K562 (cell line): ENCODE data around the gene CACNA2D3. TPM values are rescaled to one million over a fixed set of nuclear protein-coding genes. Genes with fewer than 3 reads are reported as not detected.

Experiments
- HDAC6 ChIP-seq: IDR thresholded peaks from 2 replicates; pipeline ENCODE4 v1.6.1; 2012; ENCODE audit warnings: low read depth, mild to moderate bottlenecking, control low read depth, inconsistent platforms, low read length, moderate library complexity
- ZBTB40 ChIP-seq, 2 experiments: fragments of 450-650 bp in 1 of 2; sonication (generic) in 1 of 2; formaldehyde crosslinking in 1 of 2; IDR thresholded peaks; 2 replicates each; pipeline versions ENCODE4 v1.7.1 to v1.9.0; 2016 to 2022; ENCODE audit warnings: inconsistent platforms in 1 of 2, mild to moderate bottlenecking in 1 of 2, missing genetic modification reagents in 1 of 2
- polyA plus RNA-seq, 8 experiments: library from polyadenylated mRNA; depleted of rRNA in 4 of 8; stranded (reverse) in 5 of 8; unstranded in 3 of 8; fragments of >200 nt; fragmentation: Nextera tagmentation in 2 of 8; fragmentation: Illumina TruSeq in 1 of 8; extraction: Ambion mirVana in 2 of 8; extraction: Trizol in 1 of 8; gene quantifications; 2 replicates each; pipeline versions ENCODE4 v1.2.1 to v1.2.3, GENCODE V29; 2011 to 2014; ENCODE audit warnings: inconsistent platforms in 1 of 8, missing spikeins in 1 of 8
- total RNA-seq, 7 experiments: library from RNA; depleted of rRNA in 6 of 7; stranded (reverse); fragments of >200 nt in 6 of 7; fragmentation: Illumina TruSeq in 2 of 7; extraction: Trizol in 2 of 7; gene quantifications; 2 replicates each; pipeline versions ENCODE4 v1.2.1 to v1.2.3, GENCODE V29; 2011 to 2021; ENCODE audit warnings: low replicate concordance in 1 of 7

Gene CACNA2D3
- total and polyA plus RNA-seq, 9 of the 15 experiments (the other 6 are each of a cell fraction or from before 2014, with no cell fraction given), result 0.01 TPM; not detected in 8

- TF ChIP-seq ZBTB40 (IDR thresholded peaks at IDR 0.05), result no peak
- no peak for TF ChIP-seq ZBTB40 (CRISPR knock-in tag; IDR thresholded peaks at IDR 0.05)
- no peak for TF ChIP-seq HDAC6
Measured at GRCh38 chr3:54537506-54537905, 415.2 kb downstream of the CACNA2D3 start (continued).
